Immature natural killer cell (primary cell): ENCODE measurements around the gene CLDN34. TPM values are rescaled to one million over a fixed set of nuclear protein-coding genes. Genes with fewer than 3 reads are reported as not detected.
A peak's percentile ranks its signal among the peaks of the same experiment; 100 is the strongest.

Experiments
- DNase-seq, 3 donors: peaks; one replicate each; pipeline ENCODE4 v3.0.0; 2022; ENCODE audit warnings: mixed read lengths in 1 of 3
- H3K27ac Mint-ChIP-seq, 6 donors: one replicate each; pipeline ENCODE4 v1.8.0; 2020; ENCODE audit warnings: mixed read lengths in 6 of 6, mild to moderate bottlenecking in 5 of 6, inconsistent platforms in 4 of 6, moderate library complexity in 3 of 6
- H3K27me3 Mint-ChIP-seq, 3 donors: one replicate each; pipeline ENCODE4 v1.8.0; 2020 to 2021; ENCODE audit warnings: low read depth in 3 of 3, mild to moderate bottlenecking in 3 of 3, mixed read lengths in 3 of 3, moderate library complexity in 3 of 3, inconsistent platforms in 1 of 3
- H3K36me3 Mint-ChIP-seq, 3 donors: one replicate each; pipeline ENCODE4 v1.8.0; 2020; ENCODE audit warnings: mixed read lengths in 3 of 3, inconsistent platforms in 2 of 3, mild to moderate bottlenecking in 2 of 3
- H3K4me1 Mint-ChIP-seq, 2 donors: one replicate each; pipeline ENCODE4 v1.8.0; 2020; ENCODE audit warnings: inconsistent platforms in 2 of 2, mild to moderate bottlenecking in 2 of 2, mixed read lengths in 2 of 2, moderate library complexity in 1 of 2
- H3K4me3 Mint-ChIP-seq, 5 donors: one replicate each; pipeline ENCODE4 v1.8.0; 2020; ENCODE audit warnings: mild to moderate bottlenecking in 5 of 5, mixed read lengths in 5 of 5, inconsistent platforms in 3 of 5, moderate library complexity in 3 of 5
- H3K9me3 Mint-ChIP-seq, 6 donors: one replicate each; pipeline ENCODE4 v1.8.0; 2020; ENCODE audit warnings: mild to moderate bottlenecking in 6 of 6, mixed read lengths in 6 of 6, inconsistent platforms in 4 of 6, moderate library complexity in 3 of 6
- polyA plus RNA-seq, 3 donors: library from polyadenylated mRNA; unstranded; fragments of 300-500 nt; fragmentation: Illumina TruSeq; gene quantifications; one replicate each; pipeline ENCODE4 v1.2.3, GENCODE V29; 2021

Gene CLDN34
- polyA plus RNA-seq, 3 donors from 2014 or later = not detected

DNA sequence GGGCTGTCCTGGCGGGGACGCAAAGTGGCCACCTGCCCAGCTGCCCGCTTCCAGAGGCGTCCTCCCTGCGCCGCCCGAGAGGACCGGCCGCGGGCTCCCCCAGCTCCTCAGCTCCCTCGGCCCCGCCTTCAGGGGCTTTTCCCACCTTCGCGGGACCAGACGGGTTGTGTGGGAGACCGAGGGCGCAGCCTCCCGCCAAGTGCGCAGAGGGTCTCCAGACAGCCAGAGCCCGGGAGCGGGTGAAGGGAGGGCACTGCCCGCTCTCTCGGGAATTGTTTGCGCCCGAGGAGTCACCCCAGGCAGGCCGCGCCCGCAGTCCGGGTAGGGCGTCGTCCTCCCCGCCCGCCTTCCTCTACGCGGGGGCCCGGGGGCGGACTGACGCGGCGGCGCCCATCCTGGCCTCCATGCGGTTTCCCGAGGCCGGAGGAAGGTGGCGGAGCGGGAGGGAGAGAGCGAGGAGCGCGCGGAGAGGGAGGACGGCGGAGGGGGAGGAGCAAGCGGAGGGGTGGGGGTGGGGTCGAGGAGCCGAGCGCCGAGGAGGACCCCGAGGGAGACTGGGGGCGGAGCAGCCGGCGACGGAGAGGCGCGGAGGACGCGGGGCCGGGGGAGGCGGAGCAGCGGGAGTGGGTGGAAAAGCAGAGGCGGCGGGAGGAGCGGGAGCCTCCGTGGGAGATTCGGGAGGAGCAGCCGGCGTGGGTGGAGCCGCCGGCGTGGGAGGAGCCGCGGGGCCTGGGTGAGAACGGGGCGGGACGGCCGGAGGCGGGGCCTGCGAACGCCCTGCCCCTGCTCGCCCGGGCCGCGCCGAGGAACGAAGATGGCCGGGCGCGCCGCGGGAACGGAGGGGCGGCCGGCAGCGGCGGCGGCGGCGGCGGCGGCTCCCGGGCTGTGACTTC is 47.5 kb downstream of the CLDN34 start:
- H3K4me3 Mint-ChIP-seq = peak overlapping the region; percentile 42 to 79 (median 62)
- peaks cover 9 to 14% (median 14%) of the 10 kb centered on the region in 3 donors for H3K27me3 Mint-ChIP-seq
- H3K36me3 Mint-ChIP-seq = no peaks in the 10 kb centered on the region
- H3K4me1 Mint-ChIP-seq = peaks cover 19 to 32% of the 10 kb centered on the region in 2 donors
- DNase-seq = peak; percentile 78 to 80 (median 80)
- no peaks in the 10 kb centered on the region for H3K9me3 Mint-ChIP-seq
- peak overlapping the region in 1 of 6 donors; percentile 57 for H3K27ac Mint-ChIP-seq

DNA sequence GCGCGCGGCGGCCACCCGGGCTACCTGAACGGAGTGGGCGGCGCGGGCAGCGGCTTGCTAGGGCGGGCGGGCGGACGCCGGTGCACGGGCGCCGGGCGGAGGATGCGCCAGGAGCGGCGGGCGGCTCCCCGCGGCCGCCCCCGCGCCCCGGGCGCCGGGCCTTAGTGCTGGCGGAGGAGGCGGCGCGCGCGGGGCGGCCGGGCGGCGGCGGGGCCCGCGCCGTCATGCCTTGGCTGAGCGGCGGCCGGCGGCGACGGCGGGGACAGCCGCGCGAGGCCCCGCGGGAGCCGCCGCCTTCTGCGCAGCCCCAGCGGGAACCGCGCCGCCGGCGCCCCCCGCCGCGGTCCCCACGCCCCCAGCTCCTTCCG is 48.2 kb downstream of the CLDN34 start:
- peaks cover 11 to 14% (median 14%) of the 10 kb centered on the region in 3 donors for H3K27me3 Mint-ChIP-seq
- H3K9me3 Mint-ChIP-seq = no peaks in the 10 kb centered on the region
- no peak overlapping the region for H3K4me3 Mint-ChIP-seq
- no peaks in the 10 kb centered on the region for H3K36me3 Mint-ChIP-seq
- H3K4me1 Mint-ChIP-seq = peaks cover 19 to 32% of the 10 kb centered on the region in 2 donors
- DNase-seq = no peak
- H3K27ac Mint-ChIP-seq = no peak overlapping the region

DNA sequence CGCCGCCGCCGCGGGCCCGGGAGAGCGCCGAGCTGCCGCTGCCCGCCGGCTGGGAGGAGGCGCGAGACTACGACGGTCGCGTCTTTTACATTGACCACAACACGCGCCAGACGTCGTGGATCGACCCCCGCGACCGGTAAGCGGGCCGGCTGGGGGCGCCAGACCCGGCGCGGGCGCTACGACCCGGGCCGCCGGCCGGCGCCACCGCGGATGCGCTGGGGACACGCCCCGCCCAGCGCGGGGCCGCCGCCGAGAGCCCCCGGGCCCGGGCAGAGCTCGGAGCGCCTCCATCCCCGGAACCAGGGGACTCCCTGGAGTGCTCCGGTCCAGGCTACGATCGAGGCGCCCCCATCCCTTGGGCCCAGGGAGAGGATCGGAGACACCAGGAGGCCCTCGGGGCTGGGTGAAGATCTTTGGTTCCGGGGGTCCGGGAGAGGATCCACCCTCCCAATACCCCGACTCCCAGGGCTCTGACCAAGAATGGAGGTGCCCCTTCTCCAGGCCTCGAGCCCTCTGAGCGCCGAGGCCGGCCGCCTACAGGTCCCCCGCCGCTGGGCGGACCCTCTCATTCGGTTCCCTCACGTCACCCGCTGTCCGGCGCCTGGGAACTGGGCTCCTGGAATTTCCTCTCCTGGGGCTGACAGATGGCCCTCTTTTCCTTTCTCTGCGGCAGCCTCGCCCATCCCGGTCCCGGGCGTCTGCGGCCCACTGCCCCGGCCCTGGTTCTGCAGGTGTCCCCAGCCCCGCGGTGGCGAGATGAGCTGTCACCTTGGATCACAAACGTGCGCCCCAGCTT is 48.8 kb downstream of the CLDN34 start:
- H3K4me1 Mint-ChIP-seq = peaks cover 16 to 27% of the 10 kb centered on the region in 2 donors
- H3K27me3 Mint-ChIP-seq = peaks cover 11 to 14% (median 14%) of the 10 kb centered on the region in 3 donors
- H3K9me3 Mint-ChIP-seq = no peaks in the 10 kb centered on the region
- DNase-seq = peak; percentile 39 to 42 (median 41)
- H3K27ac Mint-ChIP-seq = no peak overlapping the region
- H3K4me3 Mint-ChIP-seq = peak overlapping the region; percentile 55 to 83 (median 73)
- H3K36me3 Mint-ChIP-seq = no peaks in the 10 kb centered on the region

DNA sequence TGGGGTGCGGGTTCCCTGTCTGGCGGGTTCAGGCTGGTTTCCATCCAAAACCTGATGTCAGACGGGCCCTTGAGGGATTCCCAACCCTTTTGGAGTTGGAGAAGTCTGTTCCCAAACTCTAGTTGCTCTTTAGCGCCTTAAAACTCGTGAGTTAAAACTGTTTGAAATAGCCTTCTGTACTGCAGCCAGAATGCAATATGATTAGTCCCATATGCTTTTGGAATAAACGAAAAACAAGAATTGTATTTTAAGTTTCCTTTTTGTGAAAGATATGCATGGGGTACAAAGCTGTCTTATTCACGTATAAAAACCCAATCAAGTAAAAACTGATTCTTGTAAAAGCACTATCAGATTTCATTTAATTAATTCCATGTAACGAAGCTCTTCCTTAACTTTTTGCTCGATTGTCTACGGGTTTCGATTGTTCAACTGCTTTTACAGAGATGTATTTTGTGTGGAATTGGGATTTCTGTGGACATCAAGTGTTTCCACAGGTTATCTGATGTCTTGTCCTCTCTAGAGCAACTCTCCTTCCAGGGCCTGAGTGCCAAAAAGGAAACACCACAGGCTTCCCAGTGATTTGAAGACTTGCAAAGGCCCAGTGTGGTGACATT is 49.5 kb downstream of the CLDN34 start:
- H3K36me3 Mint-ChIP-seq = no peaks in the 10 kb centered on the region
- H3K27me3 Mint-ChIP-seq = peaks cover 11 to 13% (median 11%) of the 10 kb centered on the region in 3 donors
- H3K9me3 Mint-ChIP-seq = no peaks in the 10 kb centered on the region
- H3K27ac Mint-ChIP-seq = peak overlapping the region in 4 of 6 donors; percentile 0 to 72 (median 36)
- DNase-seq = no peak
- peak overlapping the region; percentile 55 to 83 (median 73) for H3K4me3 Mint-ChIP-seq
- peaks cover 9 to 20% of the 10 kb centered on the region in 2 donors for H3K4me1 Mint-ChIP-seq

DNA sequence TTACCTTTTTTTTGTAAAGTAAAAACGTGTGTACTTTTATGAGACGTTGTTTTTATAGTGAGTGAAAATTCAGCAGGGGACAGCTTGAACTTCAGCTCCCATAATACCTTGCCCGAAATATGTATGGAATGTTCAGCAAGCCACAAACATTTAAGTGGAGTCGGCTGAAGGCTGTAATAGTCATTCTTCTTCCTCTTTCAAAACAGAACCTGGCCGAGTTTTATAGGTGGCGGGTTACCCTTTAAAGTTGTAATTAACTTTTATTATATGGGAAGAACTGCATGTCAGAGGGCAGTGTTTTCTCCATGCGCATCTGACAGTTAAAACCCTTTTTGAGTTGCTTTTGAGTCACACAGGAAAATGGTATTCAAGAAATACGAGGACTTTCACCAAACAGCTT is 50.7 kb downstream of the CLDN34 start:
- Mint-ChIP-seq H3K4me1 (peaks cover 6 to 12% of the 10 kb centered on the region in 2 donors), H3K27ac (no peak overlapping the region)

More for the DNA sequence above, 50.7 kb downstream of the CLDN34 start:
- no peak for DNase-seq
- Mint-ChIP-seq H3K36me3 (no peaks in the 10 kb centered on the region), H3K9me3 (no peaks in the 10 kb centered on the region), H3K27me3 (peaks cover 8 to 12% (median 11%) of the 10 kb centered on the region in 3 donors), H3K4me3 (no peak overlapping the region)

Other genes with a start within 250 kb of the CLDN34 start
- gene GPR143, start 201.5 kb upstream of the CLDN34 start, polyA plus RNA-seq = under 1 TPM in 1 of 3 donors, not detected in 2; 0.18 TPM
- gene SHROOM2, start 180.9 kb upstream of the CLDN34 start, polyA plus RNA-seq = not detected
- gene CLCN4, start 189.6 kb downstream of the CLDN34 start, polyA plus RNA-seq = under 1 TPM in 1 of 3 donors, not detected in 2; 0.69 TPM